Central memory CD8-positive, alpha-beta T cell (primary cell): ENCODE data around the gene GTF2I.
"Not testable (repeated sequence)": the region's sequence is repeated elsewhere in the genome, so short reads cannot be mapped to it uniquely, and the experiment has no call there.

ENCODE experiments used
- ATAC-seq: fragments of 150-1000 bp; cut with Tn5 transposase; replicated peaks from 2 replicates; pipeline ENCODE4 v1.10.0; 2022; ENCODE audit warnings: mild to moderate bottlenecking, moderate FRiP score, moderate number of reproducible peaks; ENCODE audit not compliant: poor library complexity, severe bottlenecking; ENCODE audit errors: extremely low read depth
- DNase-seq, 2 donors: peaks; one replicate each; pipeline ENCODE4 v3.0.0; 2021; ENCODE audit warnings: low spot score in 2 of 2
- H3K27ac Mint-ChIP-seq: one replicate; pipeline ENCODE4 v1.8.0; 2022; ENCODE audit warnings: low read depth, mild to moderate bottlenecking, moderate library complexity, mixed read lengths
- H3K27me3 Mint-ChIP-seq: one replicate; pipeline ENCODE4 v1.8.0; 2022; ENCODE audit warnings: mixed read lengths
- H3K36me3 Mint-ChIP-seq: one replicate; pipeline ENCODE4 v1.8.0; 2022; ENCODE audit warnings: mild to moderate bottlenecking, moderate library complexity, mixed read lengths; ENCODE audit not compliant: insufficient read depth
- H3K4me1 Mint-ChIP-seq: one replicate; pipeline ENCODE4 v1.8.0; 2022; ENCODE audit warnings: mixed read lengths
- H3K4me3 Mint-ChIP-seq: one replicate; pipeline ENCODE4 v1.8.0; 2022; ENCODE audit warnings: mild to moderate bottlenecking, moderate library complexity, mixed read lengths
- H3K9me3 Mint-ChIP-seq: one replicate; pipeline ENCODE4 v1.8.0; 2022; ENCODE audit warnings: mixed read lengths

The GTF2I gene

DNA sequence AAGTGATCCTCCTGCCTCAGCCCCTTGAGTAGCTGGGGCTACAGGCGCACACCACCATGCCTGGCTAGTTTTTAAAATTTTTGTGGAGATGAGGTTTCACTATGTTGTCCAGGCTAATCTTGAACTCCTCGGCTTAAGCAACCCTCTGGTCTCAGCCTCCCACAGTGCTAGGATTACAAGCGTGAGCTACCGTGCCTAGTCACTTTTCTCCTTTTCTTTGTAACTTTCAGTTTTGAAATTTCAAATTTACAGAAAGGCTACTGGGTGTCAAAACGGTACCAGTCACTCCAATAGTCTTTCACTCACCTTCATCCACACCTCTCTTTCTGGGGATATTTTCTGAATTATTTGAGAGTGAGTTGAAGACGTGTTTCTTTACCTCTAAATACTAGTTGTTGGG lies 117.6 kb downstream of the GTF2I start:
- not testable (repeated sequence) for ATAC-seq, DNase-seq, H3K9me3 Mint-ChIP-seq

DNA sequence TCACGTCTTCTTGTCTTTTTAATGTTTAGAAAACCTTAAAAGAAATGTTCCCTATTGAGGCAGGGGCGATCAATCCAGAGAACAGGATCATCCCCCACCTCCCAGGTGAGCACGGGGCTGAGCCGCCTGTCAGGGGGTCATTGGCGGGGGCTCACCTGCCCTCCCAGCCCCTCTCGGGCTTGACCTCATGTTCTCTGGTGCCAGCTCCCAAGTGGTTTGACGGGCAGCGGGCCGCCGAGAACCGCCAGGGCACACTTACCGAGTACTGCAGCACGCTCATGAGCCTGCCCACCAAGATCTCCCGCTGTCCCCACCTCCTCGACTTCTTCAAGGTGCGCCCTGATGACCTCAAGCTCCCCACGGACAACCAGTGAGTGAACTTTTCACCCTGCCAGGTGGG lies 121.5 kb downstream of the GTF2I start:
- H3K27me3 Mint-ChIP-seq, DNase-seq, H3K4me1 Mint-ChIP-seq, ATAC-seq, H3K9me3 Mint-ChIP-seq, H3K36me3 Mint-ChIP-seq, H3K4me3 Mint-ChIP-seq, H3K27ac Mint-ChIP-seq: not testable (repeated sequence)

More for the DNA sequence above, 117.6 kb downstream of the GTF2I start:
- not testable (repeated sequence) for H3K36me3 Mint-ChIP-seq, H3K27ac Mint-ChIP-seq, H3K4me1 Mint-ChIP-seq, H3K4me3 Mint-ChIP-seq, H3K27me3 Mint-ChIP-seq

DNA sequence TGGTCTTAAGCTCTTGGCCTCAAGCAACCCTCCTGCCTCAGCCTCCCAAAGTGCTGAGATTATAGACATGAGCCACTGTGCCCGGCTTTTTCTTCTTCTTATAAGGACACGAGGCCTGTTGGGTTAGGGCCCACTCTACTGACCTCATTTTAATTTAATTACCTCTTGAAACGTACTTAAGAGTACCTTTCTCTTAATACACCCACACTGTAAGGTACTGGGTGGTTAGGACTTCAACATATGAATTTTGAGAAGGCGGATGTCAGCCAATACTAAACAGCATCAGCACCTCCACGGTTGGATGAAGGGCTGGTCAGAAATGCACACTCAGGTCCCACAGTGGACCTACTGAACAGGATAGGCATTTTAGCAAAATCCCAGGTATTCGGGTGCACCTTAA lies 124.2 kb downstream of the GTF2I start:
- H3K27ac Mint-ChIP-seq, DNase-seq, H3K36me3 Mint-ChIP-seq, H3K9me3 Mint-ChIP-seq, H3K27me3 Mint-ChIP-seq, ATAC-seq, H3K4me3 Mint-ChIP-seq, H3K4me1 Mint-ChIP-seq: not testable (repeated sequence)

DNA sequence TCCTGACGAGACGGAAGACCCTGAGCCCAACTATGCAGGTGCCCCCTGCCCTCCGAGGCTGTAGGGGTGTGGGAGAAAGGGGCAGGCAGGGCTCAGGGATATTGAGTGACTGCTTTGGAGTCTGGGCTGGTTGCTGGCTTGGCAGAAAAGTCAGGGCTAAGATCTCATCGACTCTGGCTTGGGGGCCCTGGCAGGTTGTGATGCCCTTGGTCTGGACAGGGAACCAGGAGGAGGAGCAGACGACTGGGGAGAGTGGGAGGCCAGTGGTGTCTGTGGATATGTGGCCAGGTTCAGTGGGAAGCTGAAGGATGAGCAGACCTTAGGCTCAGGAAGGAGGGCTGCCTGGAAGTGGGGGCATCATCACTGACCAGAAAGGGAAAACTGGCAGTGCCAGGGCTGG lies 126.1 kb downstream of the GTF2I start:
- not testable (repeated sequence) for H3K27me3 Mint-ChIP-seq, H3K9me3 Mint-ChIP-seq, H3K4me3 Mint-ChIP-seq, DNase-seq, H3K4me1 Mint-ChIP-seq, H3K36me3 Mint-ChIP-seq, H3K27ac Mint-ChIP-seq, ATAC-seq

DNA sequence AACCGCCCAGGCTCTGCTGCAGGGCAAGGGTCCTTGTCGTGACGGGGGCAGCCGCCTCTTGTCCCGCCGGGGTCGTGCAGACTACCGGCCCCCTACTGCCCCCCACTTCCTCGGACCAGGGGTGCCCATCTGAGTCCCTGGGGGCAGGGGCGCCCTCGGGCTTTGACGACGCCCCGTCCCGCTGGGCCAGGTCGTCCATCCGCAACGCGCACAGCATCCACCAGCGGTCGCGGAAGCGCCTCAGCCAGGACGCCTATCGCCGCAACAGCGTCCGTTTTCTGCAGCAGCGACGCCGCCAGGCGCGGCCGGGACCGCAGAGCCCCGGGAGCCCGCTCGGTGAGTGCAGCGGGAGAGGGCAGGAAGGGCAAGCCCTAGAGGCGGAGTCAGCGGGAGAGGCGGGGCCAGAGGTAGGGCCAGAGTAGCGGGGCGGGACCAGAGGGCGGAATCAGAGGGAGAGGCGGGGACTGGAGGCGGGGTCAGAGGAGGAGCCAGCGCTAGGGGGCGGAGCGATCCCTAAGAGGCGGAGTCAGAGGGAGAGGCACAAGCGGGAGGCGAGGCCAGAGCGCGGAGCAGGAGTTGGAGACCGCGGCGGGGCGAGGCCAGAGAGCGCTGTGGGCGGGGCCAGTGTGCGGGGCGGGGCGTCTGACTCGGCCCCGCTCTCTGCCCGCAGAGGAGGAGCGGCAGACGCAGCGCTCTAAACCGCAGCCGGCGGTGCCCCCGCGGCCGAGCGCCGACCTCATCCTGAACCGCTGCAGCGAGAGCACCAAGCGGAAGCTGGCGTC lies 131.0 kb downstream of the GTF2I start:
- DNase-seq (peak; percentile 98 to 99), ATAC-seq (peak; percentile 85)
- H3K27me3 Mint-ChIP-seq, H3K27ac Mint-ChIP-seq, H3K4me1 Mint-ChIP-seq, H3K9me3 Mint-ChIP-seq, H3K36me3 Mint-ChIP-seq: not testable (repeated sequence)
- H3K4me3 Mint-ChIP-seq = peak overlapping the region; percentile 46

DNA sequence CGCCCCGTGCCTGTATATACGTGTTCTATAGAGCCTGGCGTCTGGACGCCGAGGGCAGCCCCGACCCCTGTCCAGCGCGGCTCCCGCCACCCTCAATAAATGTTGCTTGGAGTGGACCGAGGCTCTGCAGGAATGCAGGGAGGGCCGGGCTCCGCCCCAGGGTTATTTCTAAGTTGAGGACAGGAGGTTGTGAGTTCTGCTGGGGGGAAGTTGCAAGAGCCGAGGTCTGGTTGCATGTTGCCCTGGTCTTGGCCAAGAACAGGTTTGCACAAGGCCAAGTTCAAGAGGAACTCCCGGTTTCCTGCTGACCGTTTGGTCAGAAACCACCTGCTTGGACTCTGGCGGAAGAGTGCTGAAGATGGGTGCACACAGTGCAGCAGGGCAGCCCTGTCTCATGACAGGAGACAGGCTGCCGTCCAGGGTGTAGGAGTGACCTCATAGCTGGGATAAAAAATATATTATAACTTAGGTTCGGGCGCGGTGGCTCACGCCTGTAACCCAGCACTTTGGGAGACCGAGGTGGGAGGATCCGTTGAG lies 131.8 kb downstream of the GTF2I start:
- ATAC-seq, H3K27me3 Mint-ChIP-seq, H3K4me1 Mint-ChIP-seq, H3K36me3 Mint-ChIP-seq, H3K9me3 Mint-ChIP-seq, H3K4me3 Mint-ChIP-seq, H3K27ac Mint-ChIP-seq, DNase-seq: not testable (repeated sequence)

DNA sequence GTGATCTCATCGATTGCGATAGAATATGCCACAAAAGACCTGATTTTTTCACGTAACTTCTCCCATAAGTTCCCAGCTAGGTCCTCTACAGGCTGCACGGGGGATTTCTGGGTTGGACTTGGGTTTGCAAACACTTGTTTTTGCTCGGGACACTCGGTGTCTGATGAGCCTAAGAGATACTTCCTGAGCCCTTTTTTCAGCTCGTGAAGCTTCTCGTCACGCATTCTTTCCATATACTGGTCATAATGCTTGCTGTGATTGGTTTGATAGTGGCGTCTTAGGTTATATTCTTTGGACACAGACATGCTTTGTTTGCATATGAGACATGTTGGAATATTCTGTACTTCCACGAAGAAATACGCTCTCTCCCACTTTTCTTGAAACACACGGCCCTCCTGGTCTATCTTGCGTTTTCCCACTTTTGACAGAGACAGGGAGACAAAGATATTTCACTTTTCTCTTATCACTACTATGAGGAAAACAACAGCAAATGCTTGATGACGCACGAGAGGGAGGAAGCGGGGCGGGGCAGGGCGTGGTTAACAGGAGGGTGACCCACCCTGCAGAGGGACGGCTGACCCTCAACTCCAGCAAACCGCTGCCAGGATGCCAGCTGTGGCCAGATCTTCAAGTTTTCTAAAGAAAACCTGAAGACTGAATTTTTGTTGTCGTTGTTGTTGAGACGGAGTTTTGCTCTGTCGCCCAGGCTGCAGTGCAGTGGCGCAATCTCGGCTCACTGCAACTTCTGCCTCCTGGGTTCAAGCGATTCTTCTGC lies 140.5 kb downstream of the GTF2I start:
- not testable (repeated sequence) for H3K36me3 Mint-ChIP-seq, H3K9me3 Mint-ChIP-seq, H3K27me3 Mint-ChIP-seq, H3K4me3 Mint-ChIP-seq, H3K4me1 Mint-ChIP-seq, H3K27ac Mint-ChIP-seq, DNase-seq, ATAC-seq

DNA sequence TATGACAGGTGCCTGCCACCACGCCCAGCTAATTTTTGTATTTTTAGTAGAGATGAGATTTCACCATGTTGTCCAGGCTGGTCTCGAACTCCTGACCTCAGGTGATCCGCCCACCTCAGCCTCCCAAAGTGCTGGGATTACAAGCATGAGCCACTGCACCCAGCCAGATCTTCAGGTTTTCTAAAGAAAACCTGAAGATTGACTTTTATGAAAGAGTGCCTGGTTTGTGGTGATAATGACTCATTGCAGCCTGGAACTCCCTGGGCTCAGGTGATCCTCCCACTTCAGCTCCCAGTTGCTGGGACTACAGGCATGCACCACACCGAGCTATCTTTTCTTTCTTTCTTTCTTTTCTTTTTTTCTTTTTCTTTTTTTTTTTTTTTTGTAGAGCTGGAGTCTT lies 141.1 kb downstream of the GTF2I start:
- not testable (repeated sequence) for H3K27ac Mint-ChIP-seq, H3K36me3 Mint-ChIP-seq, H3K9me3 Mint-ChIP-seq, H3K27me3 Mint-ChIP-seq, ATAC-seq, DNase-seq, H3K4me1 Mint-ChIP-seq, H3K4me3 Mint-ChIP-seq
